ENCODE results near the gene LIG3. TPM values are rescaled to one million over a fixed set of nuclear protein-coding genes. Genes with fewer than 3 reads are reported as not detected.

Gene LIG3
- total RNA-seq, 1 donor = 59.6 TPM

DNA sequence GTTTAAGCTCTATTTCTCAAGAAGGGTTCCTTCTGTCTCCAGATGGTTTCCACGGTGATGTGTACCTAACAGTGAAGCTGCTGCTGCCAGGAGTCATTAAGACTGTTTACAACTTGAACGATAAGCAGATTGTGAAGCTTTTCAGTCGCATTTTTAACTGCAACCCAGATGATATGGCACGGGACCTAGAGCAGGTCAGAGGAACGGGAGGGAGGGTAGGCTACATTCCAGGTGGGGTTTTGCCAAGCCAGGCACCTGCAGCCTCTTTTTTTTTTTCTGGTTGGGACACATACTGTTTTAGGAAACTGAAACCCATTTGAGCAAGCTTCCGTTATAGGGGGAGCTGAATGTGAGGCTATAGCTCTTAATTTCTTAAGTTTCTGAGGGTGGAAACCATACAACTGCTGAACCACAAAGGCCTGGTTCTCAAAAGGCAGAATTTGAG lies 10.6 kb downstream of the LIG3 start:
- no peak overlapping the region for H3K4me3 ChIP-seq (ENCODE audit: low read depth, low read length)
- DNase-seq (ENCODE audit: low read depth) = peak; percentile 89
- no peak for TF ChIP-seq CTCF (IDR thresholded peaks at IDR 0.05; ENCODE audit: insufficient read depth, low read depth, low read length)

- TF ChIP-seq CTCF (IDR thresholded peaks at IDR 0.05; ENCODE audit: insufficient read depth, low read depth, low read length) = no peak
- DNase-seq (ENCODE audit: low read depth) = no peak
- no peak overlapping the region for H3K4me3 ChIP-seq (ENCODE audit: low read depth, low read length)
Measured at GRCh38 chr17:34991606-34992005, 11.3 kb downstream of the LIG3 start.

GRCh38 chr17:34993031-34993430 lies 12.7 kb downstream of the LIG3 start:
- TF ChIP-seq CTCF (IDR thresholded peaks at IDR 0.05; ENCODE audit: insufficient read depth, low read depth, low read length) = no peak
- no peak for DNase-seq (ENCODE audit: low read depth)
- H3K4me3 ChIP-seq (ENCODE audit: low read depth, low read length) = no peak overlapping the region

DNA sequence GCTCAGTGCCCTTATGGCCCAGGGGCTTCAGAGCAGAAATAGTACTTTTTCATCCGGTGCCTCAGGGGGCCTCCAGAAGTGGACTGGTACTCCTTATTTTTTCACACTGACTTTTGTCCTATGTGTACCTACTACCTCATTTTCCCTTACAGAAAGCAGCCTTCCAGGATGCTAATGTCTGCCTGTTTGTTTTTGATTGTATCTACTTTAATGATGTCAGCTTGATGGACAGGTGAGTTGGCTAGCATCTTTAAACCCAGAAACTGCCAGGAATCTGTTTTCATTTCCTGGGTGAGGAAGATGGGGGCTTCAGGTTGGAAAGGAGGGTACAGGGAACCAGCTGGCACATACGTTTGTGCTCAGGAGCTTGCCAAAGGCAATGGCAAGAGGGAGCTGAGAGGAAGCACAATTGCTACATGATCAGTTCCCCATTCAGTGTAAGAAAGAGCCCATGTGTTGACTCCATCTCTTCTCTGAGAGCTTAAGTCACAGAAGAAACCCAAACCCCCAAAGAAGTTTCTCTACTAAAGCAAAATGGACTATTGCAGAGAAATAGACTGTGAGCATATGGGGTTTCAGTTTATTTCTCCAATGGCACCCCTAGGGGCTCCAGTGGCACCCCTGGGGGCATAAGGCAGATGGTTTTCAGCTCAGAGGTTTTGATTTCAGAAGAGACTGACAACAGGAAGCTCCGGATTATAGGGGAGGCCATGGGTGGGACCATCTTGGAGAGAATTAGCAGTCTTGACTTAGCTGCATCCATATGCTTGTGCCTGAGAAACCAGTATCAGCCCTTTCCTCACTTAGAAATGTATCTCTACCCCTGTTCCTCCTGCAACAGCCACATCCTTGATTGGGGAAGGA lies 16.3 kb downstream of the LIG3 start:
- no peak for DNase-seq (ENCODE audit: low read depth)
- no peak overlapping the region for H3K4me3 ChIP-seq (ENCODE audit: low read depth, low read length)
- TF ChIP-seq CTCF (IDR thresholded peaks at IDR 0.05; ENCODE audit: insufficient read depth, low read depth, low read length) = no peak

DNA sequence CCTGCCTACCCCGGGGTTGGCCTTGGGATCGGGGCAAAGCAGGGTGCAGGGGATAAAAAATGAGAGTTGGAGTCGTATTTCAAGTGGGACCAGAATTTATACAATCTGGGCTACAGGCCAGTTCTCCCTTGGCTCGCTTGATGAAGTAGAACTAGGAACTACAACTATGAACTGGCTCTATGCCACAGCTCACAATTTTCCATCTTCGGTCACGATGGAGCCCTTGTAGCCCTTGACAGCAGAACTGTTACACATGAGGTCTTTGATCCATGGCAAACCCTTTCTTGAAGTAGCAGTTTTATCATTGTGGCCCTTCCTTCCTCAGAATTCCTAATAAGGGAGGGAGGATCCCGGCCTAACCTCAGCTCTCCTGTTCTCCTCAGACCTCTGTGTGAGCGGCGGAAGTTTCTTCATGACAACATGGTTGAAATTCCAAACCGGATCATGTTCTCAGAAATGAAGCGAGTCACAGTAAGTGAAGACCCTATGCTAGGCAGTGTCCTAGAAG lies 17.1 kb downstream of the LIG3 start:
- peak; percentile 65 for DNase-seq (ENCODE audit: low read depth)
- H3K4me3 ChIP-seq (ENCODE audit: low read depth, low read length) = no peak overlapping the region
- no peak for TF ChIP-seq CTCF (IDR thresholded peaks at IDR 0.05; ENCODE audit: insufficient read depth, low read depth, low read length)

- peak; percentile 69 for DNase-seq (ENCODE audit: low read depth)
- peak; percentile 91 for TF ChIP-seq CTCF (IDR thresholded peaks at IDR 0.05; ENCODE audit: insufficient read depth, low read depth, low read length)
- H3K4me3 ChIP-seq (ENCODE audit: low read depth, low read length) = no peak overlapping the region
Measured at GRCh38 chr17:34998205-34998604, 17.9 kb downstream of the LIG3 start.

All from fibroblast of villous mesenchyme (primary cell).